Stimulated activated CD8-positive, alpha-beta memory T cell treated with anti-CD3 and anti-CD28 coated beads, Interleukin-4, amount 100 ng/mL, for 4 hours (primary cell): ENCODE results near the gene SRI.
"Not testable (repeated sequence)": the region's sequence is repeated elsewhere in the genome, so short reads cannot be mapped to it uniquely, and the experiment has no call there.

Source experiments
- DNase-seq, 2 donors: peaks; one replicate each; pipeline ENCODE4 v3.0.0-alpha.2; 2020; ENCODE audit warnings: low read depth in 2 of 2, low spot score in 1 of 2

SRI gene, protein sequence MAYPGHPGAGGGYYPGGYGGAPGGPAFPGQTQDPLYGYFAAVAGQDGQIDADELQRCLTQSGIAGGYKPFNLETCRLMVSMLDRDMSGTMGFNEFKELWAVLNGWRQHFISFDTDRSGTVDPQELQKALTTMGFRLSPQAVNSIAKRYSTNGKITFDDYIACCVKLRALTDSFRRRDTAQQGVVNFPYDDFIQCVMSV

DNA sequence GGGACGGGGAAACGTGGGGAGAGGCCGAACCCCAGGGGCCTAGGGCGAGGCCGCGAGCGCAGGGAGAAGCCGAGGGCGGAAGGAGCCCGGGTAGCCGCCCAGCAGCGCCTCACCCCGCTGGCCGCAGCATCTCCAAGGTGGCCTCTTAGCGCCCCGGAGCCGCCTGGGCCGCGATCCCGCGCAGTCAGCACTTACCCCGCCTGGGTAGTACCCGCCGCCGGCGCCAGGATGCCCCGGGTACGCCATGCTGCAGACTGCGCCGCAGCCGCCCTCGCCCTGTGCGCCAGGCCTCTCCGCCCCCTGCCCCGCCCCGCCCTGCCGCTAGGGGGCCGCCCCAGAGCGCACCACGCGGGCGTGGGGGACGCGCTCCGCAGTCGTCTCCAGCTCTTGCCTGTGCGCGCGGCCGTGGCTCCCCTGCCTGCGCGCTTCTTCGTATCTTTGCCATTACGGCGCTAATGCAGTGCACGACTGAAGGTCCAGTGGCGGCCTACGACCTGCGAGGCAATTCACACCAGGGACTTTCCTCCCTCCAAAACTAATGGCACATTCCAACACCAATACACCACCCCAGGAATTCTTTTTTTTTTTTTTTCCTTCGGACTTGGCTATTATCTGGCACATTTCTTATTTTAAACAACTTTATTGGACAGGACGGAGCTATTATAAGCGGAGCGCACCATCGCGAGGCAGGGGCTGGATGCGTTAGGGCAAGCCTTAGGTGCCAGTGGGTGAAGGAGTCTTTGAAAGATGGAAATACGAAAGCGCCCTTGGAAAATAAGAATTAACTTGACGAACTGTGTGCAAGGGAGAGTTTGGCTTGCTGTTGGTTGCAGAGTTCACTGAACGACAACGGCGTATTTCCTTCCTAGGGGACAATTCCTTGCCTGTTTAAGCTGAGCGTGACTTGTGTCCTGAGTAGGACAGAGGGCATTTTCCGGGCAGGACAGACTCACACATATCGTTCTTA is at the start of gene SRI:
Gene SRI (minus strand): TSS at position 258 of the 967 bp plus-strand sequence. CDS start 12 bp downstream, at position 246.
- peak; percentile 74 to 75 for DNase-seq

DNA sequence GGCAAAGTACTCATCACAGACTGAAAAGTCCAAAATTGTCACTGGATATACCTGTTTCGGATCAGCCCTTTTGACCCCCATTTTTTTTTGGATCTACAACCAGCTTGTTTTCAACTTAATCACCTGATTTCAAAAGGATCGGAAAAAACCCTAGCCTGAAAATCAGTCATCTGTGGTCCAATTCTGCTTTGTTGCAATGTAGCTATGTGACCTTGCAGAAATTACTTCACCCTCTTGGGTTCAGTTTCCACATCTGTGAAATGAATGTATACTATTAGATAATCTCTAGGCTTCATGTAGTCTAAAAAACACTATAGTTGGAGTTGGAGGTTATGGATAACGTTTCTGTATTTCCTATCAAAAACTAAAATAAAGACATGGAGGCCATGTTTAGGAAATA is 49.7 kb upstream of the SRI start:
- DNase-seq, result no peak

DNA sequence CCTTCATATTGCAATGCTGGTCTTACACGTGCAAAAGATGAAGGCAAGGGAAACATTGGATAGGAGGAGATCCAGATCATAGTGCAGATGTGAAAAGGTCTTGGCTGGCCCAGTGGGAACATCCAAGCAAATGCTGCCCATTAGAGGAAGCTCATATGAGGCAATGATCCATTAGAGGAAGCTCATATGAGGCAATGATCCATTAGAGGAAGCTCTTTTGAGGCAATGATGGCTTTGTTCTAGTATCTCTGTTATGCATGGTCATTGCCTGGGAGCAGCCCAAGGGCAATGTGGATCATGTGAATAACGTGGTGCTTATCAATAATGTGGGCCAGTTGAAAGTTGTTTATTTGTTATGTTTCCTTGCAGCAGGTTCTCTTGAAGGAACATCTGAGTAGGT is 49.0 kb upstream of the SRI start:
- no peak for DNase-seq

DNA sequence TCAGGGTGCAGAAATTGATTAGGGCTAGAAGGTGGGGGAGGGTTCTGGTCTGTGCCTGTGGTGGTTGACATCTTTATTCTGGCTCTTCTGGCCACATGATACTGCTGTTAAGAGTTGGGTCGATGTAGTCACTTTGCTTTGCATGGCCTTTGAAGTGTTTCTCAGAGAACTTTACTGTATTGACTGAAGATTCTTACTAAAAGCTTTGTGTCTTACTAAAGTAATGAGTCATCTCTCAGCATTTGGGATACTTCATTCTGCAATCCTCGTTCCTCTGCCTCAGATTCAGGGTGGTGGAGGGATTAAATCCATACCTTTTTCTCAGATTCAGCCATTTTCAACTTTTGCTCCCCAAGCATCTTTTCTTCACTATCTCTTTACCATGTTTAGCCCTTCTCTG is 48.2 kb upstream of the SRI start:
- DNase-seq, result no peak

DNA sequence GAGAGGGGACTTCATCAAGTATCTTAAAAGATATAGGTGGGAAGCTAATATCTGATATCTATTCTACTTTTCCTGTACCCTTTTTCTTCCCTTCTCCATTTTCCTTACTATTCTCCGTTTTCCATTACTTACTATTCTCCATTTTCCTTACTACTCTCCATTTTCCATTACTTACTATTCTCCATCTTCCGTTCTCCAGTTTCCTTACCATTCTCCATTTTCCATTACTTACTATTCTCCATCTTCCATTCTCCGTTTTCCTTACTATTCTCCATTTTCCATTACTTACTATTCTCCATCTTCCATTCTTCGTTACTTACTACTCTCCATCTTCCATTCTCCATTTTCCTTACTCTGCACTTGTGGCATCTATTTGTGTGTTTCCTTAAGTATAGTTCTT is 47.6 kb upstream of the SRI start:
- DNase-seq, result no peak

DNA sequence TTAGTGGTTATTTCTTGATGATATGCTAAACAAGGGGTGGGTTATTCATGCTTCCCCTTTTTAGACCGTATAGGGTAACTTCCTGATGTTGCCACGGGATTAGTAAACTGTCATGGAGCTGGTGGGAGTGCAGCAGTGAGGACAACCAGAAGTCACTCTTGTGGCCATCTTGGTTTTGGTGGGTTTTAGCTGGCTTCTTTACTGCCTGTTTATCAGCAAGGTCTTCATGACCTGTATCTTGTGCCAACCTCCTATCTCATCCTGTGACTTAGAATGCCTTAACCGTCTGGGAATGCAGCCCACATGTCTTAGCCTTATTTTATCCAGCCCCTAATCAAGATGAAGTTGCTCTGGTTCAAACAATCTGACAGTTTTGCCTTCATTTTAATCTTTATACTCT is 45.1 kb upstream of the SRI start:
- DNase-seq, result not testable (repeated sequence)

DNA sequence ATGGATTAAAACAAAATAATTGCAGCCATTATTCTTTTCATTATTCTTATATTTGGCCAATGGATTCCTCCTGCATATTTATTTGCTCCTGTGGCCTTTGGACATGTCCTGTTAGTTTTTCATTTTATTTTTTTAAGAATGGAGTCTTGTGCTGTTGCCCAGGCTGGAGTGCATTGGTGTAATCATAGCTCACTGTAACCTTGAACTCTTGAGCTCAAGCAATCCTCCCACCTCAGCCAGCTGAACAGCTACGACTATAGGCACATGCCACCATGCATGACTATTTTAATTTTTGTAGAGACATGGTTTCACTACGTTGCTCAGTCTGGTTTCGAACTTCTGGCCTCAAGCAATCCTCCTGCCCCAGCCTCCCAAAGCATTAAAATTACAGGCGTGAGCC is 42.7 kb upstream of the SRI start:
- no peak for DNase-seq

DNA sequence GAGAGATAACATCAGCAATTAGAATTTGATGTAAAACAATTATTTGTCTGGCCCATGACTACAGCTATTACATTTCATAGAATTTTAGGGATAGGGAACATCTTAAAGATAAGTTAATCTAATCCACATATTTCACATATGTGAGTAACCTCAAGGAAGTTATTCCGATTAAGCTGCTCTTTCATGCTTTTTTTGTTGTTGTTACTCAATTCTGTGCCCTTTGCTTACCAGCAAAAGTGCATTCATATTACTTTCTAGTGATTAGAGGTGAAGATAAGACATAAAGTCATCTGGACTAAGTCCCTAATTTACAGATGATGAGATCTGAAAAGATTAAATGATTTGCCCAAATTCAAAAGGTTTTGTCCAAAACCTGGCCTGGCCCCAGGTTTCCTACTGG is 40.9 kb upstream of the SRI start:
- DNase-seq, result no peak

DNA sequence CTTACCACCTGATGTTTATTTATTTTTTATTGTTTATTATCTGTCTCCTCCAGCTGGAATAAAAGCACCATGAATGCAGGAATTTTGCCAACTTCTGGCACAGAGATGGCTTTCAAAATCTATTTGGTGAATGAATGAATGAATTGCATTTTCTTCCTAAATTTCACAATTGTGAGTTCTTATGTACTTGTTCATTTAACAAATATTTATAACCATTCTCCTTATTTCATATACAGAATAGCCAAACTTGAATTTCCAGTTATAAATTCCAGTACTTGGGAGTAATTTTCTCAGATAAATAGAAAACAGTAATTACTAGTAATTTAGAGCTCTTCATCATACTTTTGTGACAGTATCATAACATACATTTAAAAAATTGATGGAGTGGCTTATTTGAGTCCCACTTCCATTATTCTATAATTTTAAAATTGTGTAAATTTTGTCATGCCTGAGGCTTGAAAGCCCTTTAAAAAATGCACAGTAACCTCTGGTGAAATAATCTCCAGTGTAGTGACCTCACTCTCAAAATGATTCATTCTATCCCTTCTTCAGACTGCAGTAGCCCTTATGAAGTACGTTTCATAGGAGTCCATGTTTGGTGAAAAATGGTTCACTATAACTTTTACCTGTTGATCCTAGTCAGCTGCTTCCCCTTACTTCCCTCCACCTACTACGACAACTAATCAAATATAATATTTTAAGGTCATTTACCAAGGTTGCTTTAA is 40.0 kb upstream of the SRI start:
- no peak for DNase-seq

DNA sequence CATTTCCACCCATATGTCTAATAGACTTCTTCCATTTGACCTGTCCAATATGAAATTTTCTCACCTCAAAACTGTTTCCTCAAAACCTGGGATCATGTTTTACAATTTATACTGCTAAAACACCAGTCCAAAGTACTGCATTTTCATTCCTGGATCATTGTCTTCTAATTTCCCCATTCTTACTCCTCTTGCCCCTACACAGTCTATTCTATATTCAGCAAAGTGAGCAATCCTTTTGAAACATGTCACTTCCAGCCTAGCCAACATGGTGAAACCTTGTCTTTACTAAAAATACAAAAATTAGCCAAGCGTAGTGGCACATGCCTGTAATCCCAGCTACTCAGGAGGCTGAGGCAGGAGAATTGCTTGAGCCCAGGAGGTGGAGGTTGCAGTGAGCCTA is 38.5 kb upstream of the SRI start:
- DNase-seq, result not testable (repeated sequence)

DNA sequence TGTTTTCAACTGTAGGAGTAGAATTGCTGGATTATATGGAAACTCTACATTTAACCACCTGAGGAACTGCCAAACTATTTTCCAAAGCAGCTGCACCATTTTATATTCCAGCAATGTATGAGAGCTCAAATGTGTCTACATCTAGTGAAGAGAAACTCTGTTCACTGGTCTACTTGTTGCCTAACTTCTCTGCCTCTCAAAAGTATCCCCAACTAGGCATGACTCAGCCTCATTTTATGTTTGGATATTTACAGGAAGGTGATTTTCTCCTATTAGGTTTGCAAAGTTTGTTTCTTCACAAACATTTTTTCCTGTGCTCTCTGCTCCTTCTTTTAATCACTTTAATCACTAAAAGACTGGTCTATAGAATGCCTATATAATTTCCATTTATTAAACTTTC is 37.1 kb upstream of the SRI start:
- DNase-seq, result no peak

DNA sequence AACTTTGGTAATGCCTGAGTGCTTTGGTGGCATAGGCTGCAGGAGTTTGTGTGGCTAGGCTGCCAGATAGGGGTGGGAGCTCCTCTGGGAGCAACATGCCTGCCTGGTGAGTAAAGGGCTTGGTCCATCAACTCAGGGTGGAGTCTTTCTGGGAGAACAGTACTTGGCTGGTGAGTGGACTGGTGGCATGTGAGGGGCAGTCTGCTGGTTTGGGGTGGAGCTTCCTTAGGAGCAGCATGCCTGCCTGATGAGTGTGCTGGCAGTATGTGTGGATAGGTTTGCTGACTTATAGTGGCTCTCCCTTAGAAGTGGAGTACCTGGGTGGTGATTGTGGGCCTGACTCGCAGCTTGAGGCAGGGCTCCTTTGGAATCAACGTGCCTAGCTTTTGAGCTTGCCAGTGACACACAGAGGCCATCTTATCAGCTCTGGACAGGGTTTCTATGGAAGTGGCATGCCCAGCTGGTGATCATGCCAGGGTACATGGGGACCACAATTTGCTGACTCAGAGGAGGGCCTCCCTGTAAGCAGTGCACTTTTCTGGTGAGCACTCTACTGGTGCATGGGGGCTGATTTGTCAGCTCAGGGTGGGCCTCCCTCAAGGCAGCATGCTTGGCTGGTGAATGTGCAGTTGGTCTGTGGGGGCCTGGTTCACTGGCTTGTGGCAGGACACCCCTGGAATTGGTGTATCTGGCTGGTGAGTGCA is 35.0 kb upstream of the SRI start:
- no peak for DNase-seq

DNA sequence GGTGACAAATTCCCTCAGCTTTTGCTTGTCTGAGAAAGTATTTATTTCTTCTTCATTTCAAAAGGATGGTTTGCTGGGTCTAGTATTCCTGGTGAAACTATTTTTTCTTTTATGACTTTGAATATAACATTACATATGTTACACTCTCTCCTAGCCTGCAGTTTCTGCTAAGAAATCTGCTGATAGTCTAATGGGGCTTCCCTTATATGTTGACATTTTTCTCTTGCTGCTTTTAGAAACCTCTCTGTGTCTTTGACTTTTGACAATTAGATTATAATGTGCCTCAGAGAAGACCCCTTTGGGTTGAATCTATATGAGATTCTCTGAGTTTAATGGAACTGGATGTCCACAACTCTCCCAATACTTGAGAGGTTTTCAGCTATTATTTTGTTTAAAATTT is 33.8 kb upstream of the SRI start:
- DNase-seq, result no peak

DNA sequence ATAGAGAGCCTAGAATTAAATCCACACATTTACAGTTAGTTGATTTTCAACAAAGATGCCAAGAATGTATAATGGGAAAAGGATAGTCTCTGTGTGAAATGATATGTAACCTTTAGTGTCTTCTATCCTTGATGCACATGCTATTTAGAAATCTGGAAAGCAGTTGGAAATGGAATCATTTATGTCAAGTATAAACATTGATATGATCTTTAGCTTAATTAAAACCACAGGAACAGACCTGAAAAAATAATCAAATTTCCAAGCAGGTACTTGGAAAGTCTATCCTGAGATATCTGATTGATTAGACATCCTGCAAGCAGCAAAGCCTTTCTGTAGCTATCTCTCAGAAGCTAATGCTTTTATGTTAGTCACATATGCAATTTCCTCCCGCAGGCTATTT is 24.4 kb upstream of the SRI start:
- DNase-seq, result no peak

DNA sequence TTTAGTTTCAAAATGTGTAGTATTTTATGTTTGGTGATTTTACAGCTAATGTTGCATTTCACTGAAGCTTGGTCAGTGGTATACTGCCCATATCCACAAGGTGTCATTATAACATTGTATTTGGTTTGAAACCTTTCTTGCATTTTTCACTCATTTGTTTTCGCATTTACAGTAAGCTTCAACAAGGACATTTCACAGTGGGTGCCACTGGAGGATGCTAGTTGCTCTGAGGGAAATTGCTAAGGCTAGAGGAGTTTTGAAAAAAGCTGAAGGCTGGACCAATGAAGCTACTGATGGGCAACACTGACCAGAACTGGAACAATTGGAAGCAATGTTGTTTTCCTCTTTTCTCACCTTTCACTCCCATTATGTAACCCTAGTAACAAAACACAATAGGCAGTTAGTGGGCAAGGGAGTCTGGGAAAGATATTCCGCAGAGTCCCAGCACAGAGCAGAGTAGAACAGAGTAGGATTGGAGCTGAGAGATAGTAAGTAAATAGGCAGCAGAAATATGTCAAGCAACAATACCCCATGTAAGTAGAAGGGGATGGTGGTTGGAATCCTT is 23.6 kb upstream of the SRI start:
- no peak for DNase-seq

DNA sequence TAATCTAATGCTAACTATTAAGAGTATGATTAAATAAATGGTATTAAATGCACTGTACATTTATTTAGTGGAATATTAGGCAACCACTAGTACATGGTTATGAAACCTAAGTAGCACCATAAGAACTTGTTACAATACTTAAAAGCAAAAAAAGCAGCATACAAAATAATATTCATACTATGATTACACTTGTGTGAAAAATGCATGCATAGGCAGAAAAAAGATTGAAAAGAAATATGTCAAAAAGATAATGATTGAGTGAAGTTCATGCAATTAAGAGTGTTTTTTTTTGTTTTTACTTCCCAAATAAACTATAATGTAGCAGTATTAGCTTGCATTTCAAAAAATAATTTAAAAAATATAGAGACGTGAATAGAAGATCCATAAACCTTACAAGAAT is 20.0 kb upstream of the SRI start:
- DNase-seq, result no peak

DNA sequence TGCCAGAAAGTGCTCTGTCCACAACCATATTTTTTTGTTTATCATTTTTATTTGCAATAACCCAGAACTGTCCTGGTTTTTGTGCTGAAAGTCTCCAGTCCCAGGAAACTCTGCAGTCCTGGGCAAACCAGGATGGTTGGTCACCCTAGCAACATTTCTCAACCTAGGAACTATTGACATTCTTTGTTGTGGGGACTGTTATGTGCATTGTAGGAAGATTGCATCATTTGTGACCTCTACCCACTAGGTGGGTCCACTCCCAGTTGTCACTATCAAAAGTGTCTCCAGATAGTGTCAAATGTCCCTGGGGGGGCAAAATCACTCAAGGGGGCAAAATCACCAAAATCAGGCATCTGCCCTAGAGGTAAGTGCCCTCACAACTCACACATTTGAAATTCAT is 14.0 kb upstream of the SRI start:
- DNase-seq, result no peak

DNA sequence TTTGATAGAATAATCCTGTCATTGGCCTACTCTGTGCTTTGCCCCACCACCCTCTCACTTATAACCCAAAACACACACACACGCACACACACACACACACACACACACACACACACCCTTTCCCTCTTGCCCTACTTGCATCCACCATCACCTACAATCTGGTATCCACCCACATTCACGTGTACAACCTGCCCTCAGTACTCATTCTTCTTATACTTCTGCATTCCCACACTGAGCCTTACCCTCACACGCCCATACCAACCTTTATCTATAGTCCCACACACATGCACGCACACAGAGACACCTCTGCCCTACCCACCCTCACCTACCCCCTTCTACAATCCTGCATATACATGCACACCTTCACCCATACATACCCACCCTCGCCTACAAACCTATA is 10.8 kb upstream of the SRI start:
- no peak for DNase-seq

DNA sequence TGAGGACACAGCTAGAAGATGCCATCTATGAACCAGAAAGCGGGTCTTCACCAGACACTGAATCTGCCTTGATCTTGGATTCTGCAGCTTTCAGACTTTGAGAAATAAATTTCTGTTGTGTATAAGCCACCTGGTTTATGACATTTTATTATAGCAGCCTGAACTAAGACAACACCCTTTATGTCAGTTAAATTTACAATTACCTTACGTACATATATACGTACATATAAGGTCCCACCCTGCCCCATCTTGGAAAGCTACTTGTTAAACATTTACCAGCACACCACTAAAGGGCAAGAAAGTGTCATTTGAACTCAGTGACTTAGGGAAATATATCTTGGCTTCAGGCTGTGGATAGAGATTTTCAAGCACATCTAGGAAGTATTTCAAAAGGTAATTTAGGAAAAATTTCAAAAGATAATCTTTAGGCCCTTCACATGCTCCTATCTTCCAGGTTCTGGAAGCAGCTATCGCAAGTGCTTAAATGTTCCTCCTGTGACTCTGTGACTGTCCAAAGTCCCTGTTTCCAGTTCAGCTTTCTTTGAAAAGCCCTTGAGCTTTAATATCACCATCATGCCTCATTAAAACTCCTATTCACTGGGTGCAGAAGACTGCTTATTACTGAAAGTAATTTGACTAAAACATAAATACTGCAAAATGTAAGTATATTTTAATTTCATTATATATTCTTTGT is 9.6 kb upstream of the SRI start:
- DNase-seq, result no peak

DNA sequence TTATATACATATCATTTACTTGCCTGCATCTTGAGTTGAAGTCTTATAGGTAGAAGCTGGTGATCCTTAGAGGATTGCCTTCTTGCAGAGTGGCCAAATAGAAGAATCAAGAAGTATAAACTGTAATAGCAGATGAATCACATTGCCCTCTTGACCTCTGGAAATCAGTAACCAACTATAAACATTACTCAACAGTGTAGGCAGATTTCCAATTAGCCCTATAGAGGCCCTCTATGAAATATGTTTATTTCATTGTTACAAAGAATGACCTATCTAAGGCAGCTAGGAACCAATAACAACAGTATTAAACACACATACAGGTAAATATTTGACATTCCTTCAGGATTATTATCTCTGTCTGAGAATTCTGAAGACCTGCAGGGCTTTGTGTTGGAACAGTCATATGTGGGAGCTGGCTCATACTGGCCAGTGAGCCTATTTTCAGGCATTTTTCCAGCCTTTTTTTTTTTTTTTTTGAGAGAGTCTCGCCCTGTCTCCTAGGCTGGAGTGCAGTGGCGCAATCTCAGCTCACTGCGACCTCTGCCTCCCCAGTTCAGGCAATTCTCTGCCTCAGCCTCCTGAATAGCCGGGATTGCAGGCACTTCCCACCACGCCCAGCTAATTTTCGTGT is 7.2 kb upstream of the SRI start:
- DNase-seq, result no peak
